SK-N-SH treated with all-trans-retinoic acid at 6 μM for 48 hours (cell line): Measurements from ENCODE around the gene CAPRIN1.
"Not testable (repeated sequence)": the region's sequence is repeated elsewhere in the genome, so short reads cannot be mapped to it uniquely, and the experiment has no call there.

Experiments used
- RARB ChIP-seq: fragments of 250-450 bp; sonication (Bioruptor Pico); IDR thresholded peaks from 2 replicates; pipeline ENCODE4 v1.8.0; 2021; ENCODE audit warnings: mild to moderate bottlenecking, moderate library complexity
- TCF4 ChIP-seq: fragments of 250-450 bp; sonication (Bioruptor Pico); IDR thresholded peaks from 2 replicates; pipeline ENCODE4 v1.8.0; 2021; ENCODE audit warnings: mild to moderate bottlenecking, moderate library complexity, borderline replicate concordance
- ZC3H10 ChIP-seq: fragments of 250-450 bp; sonication (Bioruptor Pico); IDR thresholded peaks from 2 replicates; pipeline ENCODE4 v1.5.1; 2021; ENCODE audit warnings: mild to moderate bottlenecking, moderate library complexity
- ZFP3 ChIP-seq: fragments of 250-450 bp; sonication (Bioruptor Pico); IDR thresholded peaks from 2 replicates; pipeline ENCODE4 v1.5.0; 2020; ENCODE audit warnings: mild to moderate bottlenecking, moderate library complexity
- ZFP30 ChIP-seq: fragments of 450-650 bp; formaldehyde crosslinking; IDR thresholded peaks from 2 replicates; pipeline ENCODE4 v1.5.0; 2022; ENCODE audit warnings: mild to moderate bottlenecking, moderate library complexity
- ZNF565 ChIP-seq: fragments of 450-650 bp; formaldehyde crosslinking; conservative IDR thresholded peaks from 2 replicates; pipeline ENCODE4 v1.5.0; 2020; ENCODE audit warnings: low read depth, mild to moderate bottlenecking, moderate library complexity
- TF ChIP-seq, protein P1 (sequence below): fragments of 250-450 bp; sonication (Bioruptor Pico); IDR thresholded peaks from 2 replicates; pipeline ENCODE4 v1.8.0; 2021; ENCODE audit warnings: low read depth, mild to moderate bottlenecking, moderate library complexity, borderline replicate concordance
- TF ChIP-seq, protein P2 (sequence below): fragments of 250-450 bp; sonication (Bioruptor Pico); IDR thresholded peaks from 2 replicates; pipeline ENCODE4 v1.8.0; 2020; ENCODE audit warnings: mild to moderate bottlenecking, moderate library complexity, borderline replicate concordance
- TF ChIP-seq, protein P3 (sequence below): fragments of 250-450 bp; sonication (Bioruptor Pico); IDR thresholded peaks from 2 replicates; pipeline ENCODE4 v1.5.1; 2020; ENCODE audit warnings: low read depth, mild to moderate bottlenecking, moderate library complexity

DNA sequence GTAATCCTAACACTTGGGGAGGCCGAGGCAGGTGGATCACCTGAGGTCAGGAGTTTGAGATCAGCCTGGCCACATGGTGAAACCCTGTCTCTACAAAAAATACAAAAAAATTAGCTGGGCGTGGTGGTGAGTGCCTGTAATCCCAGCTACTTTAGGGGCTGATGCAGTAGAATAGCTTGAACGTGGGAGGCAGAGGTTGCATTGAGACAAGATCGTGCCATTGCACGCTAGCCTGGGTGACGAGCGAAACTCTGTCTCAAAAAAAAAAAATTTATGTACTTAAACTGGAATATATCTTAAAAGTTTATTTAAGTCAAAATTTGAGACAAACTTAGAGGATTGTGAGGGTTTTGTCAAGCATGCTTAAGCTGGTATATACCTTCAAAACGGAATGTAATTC, 19.8 kb downstream of the CAPRIN1 start:
- not testable (repeated sequence) for TF ChIP-seq ZNF565, ZFP3, TCF4, ZFP30, ZC3H10, RARB (CRISPR knock-in tag)
- TF ChIP-seq, protein P1, sequence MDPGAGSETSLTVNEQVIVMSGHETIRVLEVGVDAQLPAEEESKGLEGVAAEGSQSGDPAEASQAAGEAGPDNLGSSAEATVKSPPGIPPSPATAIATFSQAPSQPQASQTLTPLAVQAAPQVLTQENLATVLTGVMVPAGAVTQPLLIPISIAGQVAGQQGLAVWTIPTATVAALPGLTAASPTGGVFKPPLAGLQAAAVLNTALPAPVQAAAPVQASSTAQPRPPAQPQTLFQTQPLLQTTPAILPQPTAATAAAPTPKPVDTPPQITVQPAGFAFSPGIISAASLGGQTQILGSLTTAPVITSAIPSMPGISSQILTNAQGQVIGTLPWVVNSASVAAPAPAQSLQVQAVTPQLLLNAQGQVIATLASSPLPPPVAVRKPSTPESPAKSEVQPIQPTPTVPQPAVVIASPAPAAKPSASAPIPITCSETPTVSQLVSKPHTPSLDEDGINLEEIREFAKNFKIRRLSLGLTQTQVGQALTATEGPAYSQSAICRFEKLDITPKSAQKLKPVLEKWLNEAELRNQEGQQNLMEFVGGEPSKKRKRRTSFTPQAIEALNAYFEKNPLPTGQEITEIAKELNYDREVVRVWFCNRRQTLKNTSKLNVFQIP (CRISPR knock-in tag): not testable (repeated sequence)
- TF ChIP-seq, protein P2, sequence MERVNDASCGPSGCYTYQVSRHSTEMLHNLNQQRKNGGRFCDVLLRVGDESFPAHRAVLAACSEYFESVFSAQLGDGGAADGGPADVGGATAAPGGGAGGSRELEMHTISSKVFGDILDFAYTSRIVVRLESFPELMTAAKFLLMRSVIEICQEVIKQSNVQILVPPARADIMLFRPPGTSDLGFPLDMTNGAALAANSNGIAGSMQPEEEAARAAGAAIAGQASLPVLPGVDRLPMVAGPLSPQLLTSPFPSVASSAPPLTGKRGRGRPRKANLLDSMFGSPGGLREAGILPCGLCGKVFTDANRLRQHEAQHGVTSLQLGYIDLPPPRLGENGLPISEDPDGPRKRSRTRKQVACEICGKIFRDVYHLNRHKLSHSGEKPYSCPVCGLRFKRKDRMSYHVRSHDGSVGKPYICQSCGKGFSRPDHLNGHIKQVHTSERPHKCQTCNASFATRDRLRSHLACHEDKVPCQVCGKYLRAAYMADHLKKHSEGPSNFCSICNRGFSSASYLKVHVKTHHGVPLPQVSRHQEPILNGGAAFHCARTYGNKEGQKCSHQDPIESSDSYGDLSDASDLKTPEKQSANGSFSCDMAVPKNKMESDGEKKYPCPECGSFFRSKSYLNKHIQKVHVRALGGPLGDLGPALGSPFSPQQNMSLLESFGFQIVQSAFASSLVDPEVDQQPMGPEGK (CRISPR knock-in tag): not testable (repeated sequence)
- TF ChIP-seq, protein P3, sequence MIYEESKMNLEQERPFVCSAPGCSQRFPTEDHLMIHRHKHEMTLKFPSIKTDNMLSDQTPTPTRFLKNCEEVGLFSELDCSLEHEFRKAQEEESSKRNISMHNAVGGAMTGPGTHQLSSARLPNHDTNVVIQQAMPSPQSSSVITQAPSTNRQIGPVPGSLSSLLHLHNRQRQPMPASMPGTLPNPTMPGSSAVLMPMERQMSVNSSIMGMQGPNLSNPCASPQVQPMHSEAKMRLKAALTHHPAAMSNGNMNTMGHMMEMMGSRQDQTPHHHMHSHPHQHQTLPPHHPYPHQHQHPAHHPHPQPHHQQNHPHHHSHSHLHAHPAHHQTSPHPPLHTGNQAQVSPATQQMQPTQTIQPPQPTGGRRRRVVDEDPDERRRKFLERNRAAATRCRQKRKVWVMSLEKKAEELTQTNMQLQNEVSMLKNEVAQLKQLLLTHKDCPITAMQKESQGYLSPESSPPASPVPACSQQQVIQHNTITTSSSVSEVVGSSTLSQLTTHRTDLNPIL (CRISPR knock-in tag): not testable (repeated sequence)
